SK-N-SH (cell line): ENCODE data around the gene ING5. TPM values are rescaled to one million over a fixed set of nuclear protein-coding genes. Genes with fewer than 3 reads are reported as not detected.

ENCODE experiments used
- CTCF ChIA-PET: fragments of 300-600, 350-600 bp; formaldehyde crosslinking; extraction: SDS; loops from one replicate; lab custom pipeline; 2021; lab: Yijun Ruan, JAX
- POLR2A ChIA-PET: fragments of 350-600 bp; sonication (Branson Sonifier 250); formaldehyde crosslinking; extraction: SDS; loops from one replicate; lab custom pipeline; 2020; ENCODE audit warnings: antibody characterized with exemption, inconsistent platforms; lab: Yijun Ruan, JAX
- DNase-seq: peaks from one replicate; pipeline ENCODE4 v3.0.0; 2012
- H2AFZ ChIP-seq: fragments of 200-600 bp; sonication (generic); 2 replicates; pipeline ENCODE4 v1.8.1; 2016; ENCODE audit warnings: antibody characterized with exemption, mild to moderate bottlenecking, low read depth
- H3F3A ChIP-seq: fragments of 200-600 bp; sonication (generic); replicated peaks from 2 replicates; pipeline ENCODE3; 2016; ENCODE audit warnings: antibody characterized with exemption, mild to moderate bottlenecking; ENCODE audit not compliant: insufficient read depth
- H3K27ac ChIP-seq, 2 experiments: fragments of 200-500 bp in 1 of 2; fragments of 200-600 bp in 1 of 2; sonication (Bioruptor generic) in 1 of 2; sonication (generic), shearing (Covaris generic) in 1 of 2; 2 replicates each; pipeline versions ENCODE4 v1.5.1 to v1.6.1; 2014 to 2016; ENCODE audit warnings: low read depth in 2 of 2, inconsistent platforms in 1 of 2, low read length in 1 of 2, mild to moderate bottlenecking in 1 of 2, mixed read lengths in 1 of 2
- H3K27me3 ChIP-seq: fragments of 200-600 bp; sonication (generic), shearing (Covaris generic); 2 replicates; pipeline ENCODE4 v1.6.1; 2016; ENCODE audit warnings: mixed run types; ENCODE audit not compliant: insufficient read depth
- H3K36me3 ChIP-seq, 2 experiments: fragments of 200-500 bp in 1 of 2; fragments of 200-600 bp in 1 of 2; sonication (Bioruptor generic) in 1 of 2; sonication (generic) in 1 of 2; replicated peaks in 1 of 2; 2 replicates each; pipeline versions ENCODE3 to v1.5.1; 2014 to 2016; ENCODE audit warnings: low read length in 1 of 2, mild to moderate bottlenecking in 1 of 2; ENCODE audit not compliant: insufficient read depth in 2 of 2, control insufficient read depth in 1 of 2
- H3K4me1 ChIP-seq, 2 experiments: fragments of 200-500 bp in 1 of 2; fragments of 200-600 bp in 1 of 2; sonication (Bioruptor generic) in 1 of 2; sonication (generic), shearing (Covaris generic) in 1 of 2; 2 replicates each; pipeline versions ENCODE4 v1.5.1 to v1.6.1; 2014 to 2016; ENCODE audit warnings: low read depth in 1 of 2, low read length in 1 of 2, mixed run types in 1 of 2; ENCODE audit not compliant: insufficient read depth in 2 of 2, control insufficient read depth in 1 of 2
- H3K4me2 ChIP-seq: fragments of 200-600 bp; sonication (generic), shearing (Covaris generic); 2 replicates; pipeline ENCODE4 v1.6.1; 2017; ENCODE audit warnings: mixed run types
- H3K4me3 ChIP-seq, 2 experiments: fragments of 200-500 bp in 1 of 2; fragments of 200-600 bp in 1 of 2; sonication (Bioruptor generic) in 1 of 2; sonication (generic), shearing (Covaris generic) in 1 of 2; 2 replicates each; pipeline versions ENCODE4 v1.5.1 to v1.8.1; 2014 to 2016; ENCODE audit warnings: low read depth in 2 of 2, inconsistent platforms in 1 of 2, low read length in 1 of 2, mild to moderate bottlenecking in 1 of 2, mixed read lengths in 1 of 2, moderate library complexity in 1 of 2
- H3K79me2 ChIP-seq: fragments of 200-600 bp; sonication (generic); 2 replicates; pipeline ENCODE4 v1.8.1; 2017; ENCODE audit warnings: mild to moderate bottlenecking; ENCODE audit not compliant: insufficient read depth
- H3K9ac ChIP-seq: fragments of 200-600 bp; sonication (generic); 2 replicates; pipeline ENCODE4 v1.6.1; 2017; ENCODE audit warnings: mixed run types
- H3K9me2 ChIP-seq: fragments of 200-600 bp; sonication (generic); 2 replicates; pipeline ENCODE4 v1.6.1; 2017; ENCODE audit warnings: mixed run types
- H3K9me3 ChIP-seq: fragments of 200-600 bp; sonication (generic); 2 replicates; pipeline ENCODE4 v1.6.1; 2017; ENCODE audit warnings: mixed run types, mild to moderate bottlenecking, moderate library complexity
- H4K20me1 ChIP-seq: fragments of 200-600 bp; sonication (generic); 2 replicates; pipeline ENCODE4 v1.6.1; 2017; ENCODE audit warnings: mild to moderate bottlenecking, mixed run types; ENCODE audit not compliant: insufficient read depth
- CHD2 ChIP-seq: fragments of 150-350 bp; IDR thresholded peaks from 2 replicates; pipeline ENCODE4 v1.6.1; 2018; ENCODE audit warnings: low read length; ENCODE audit not compliant: partially characterized antibody
- ELF1 ChIP-seq: IDR thresholded peaks from 2 replicates; pipeline ENCODE4 v1.4.0; 2012
- EZH2phosphoT487 ChIP-seq: fragments of 200-600 bp; sonication (generic); IDR thresholded peaks from 2 replicates; pipeline ENCODE4 v1.6.1; 2017; ENCODE audit warnings: low read depth, mixed run types, mild to moderate bottlenecking, antibody characterized with exemption, moderate library complexity, borderline replicate concordance
- FOSL2 ChIP-seq: IDR thresholded peaks from 2 replicates; pipeline ENCODE4 v1.4.0; 2012; ENCODE audit warnings: low read depth, mild to moderate bottlenecking, moderate library complexity, borderline replicate concordance
- FOXM1 ChIP-seq: IDR thresholded peaks from 2 replicates; pipeline ENCODE4 v1.4.0; 2012; ENCODE audit warnings: low read depth, mild to moderate bottlenecking
- GATA2 ChIP-seq: sonication (generic); formaldehyde crosslinking; IDR thresholded peaks from 2 replicates; pipeline ENCODE4 v1.5.0; 2020; ENCODE audit warnings: mild to moderate bottlenecking, missing genetic modification reagents
- MEF2A ChIP-seq: IDR thresholded peaks from 2 replicates; pipeline ENCODE4 v1.4.0; 2012; ENCODE audit warnings: low read depth, borderline replicate concordance
- MXI1 ChIP-seq: IDR thresholded peaks from 2 replicates; pipeline ENCODE4 v1.6.1; 2012; ENCODE audit warnings: mild to moderate bottlenecking, low read depth, low read length, improper control_type of control experiment
- NRF1 ChIP-seq: IDR thresholded peaks from 2 replicates; pipeline ENCODE4 v1.6.1; 2012; ENCODE audit warnings: low read depth, mild to moderate bottlenecking, low read length
- POLR2AphosphoS5 ChIP-seq: IDR thresholded peaks from 2 replicates; pipeline ENCODE4 v1.6.1; 2012; ENCODE audit warnings: low read depth, low read length
- RCOR1 ChIP-seq: fragments of 150-350 bp; IDR thresholded peaks from 2 replicates; pipeline ENCODE4 v1.6.1; 2017; ENCODE audit warnings: antibody characterized with exemption, low read length
- RFX5 ChIP-seq: IDR thresholded peaks from 2 replicates; pipeline ENCODE4 v1.6.1; 2012; ENCODE audit warnings: mild to moderate bottlenecking, improper control_type of control experiment, low read length
- RXRA ChIP-seq: IDR thresholded peaks from 2 replicates; pipeline ENCODE4 v1.4.0; 2012; ENCODE audit warnings: low read depth, mild to moderate bottlenecking, borderline replicate concordance
- SMC3 ChIP-seq: IDR thresholded peaks from 2 replicates; pipeline ENCODE4 v1.6.1; 2012; ENCODE audit warnings: low read depth, low read length, improper control_type of control experiment
- TAF1 ChIP-seq: IDR thresholded peaks from 2 replicates; pipeline ENCODE4 v1.6.1; 2012; ENCODE audit warnings: low read depth, mild to moderate bottlenecking, low read length, moderate library complexity, borderline replicate concordance
- TCF12 ChIP-seq: IDR thresholded peaks from 2 replicates; pipeline ENCODE4 v1.4.0; 2012
- TEAD4 ChIP-seq: IDR thresholded peaks from 2 replicates; pipeline ENCODE4 v1.4.0; 2012; ENCODE audit warnings: mild to moderate bottlenecking, borderline replicate concordance; ENCODE audit not compliant: insufficient read depth
- YY1 ChIP-seq: IDR thresholded peaks from 2 replicates; pipeline ENCODE4 v1.4.0; 2012; ENCODE audit warnings: low read depth, mild to moderate bottlenecking
- WGBS: methylation state at CpG from one replicate; pipeline ENCODE4 v1.1.6; 2017; ENCODE audit warnings: low lambda C conversion rate; 5-methylcytosine and 5-hydroxymethylcytosine counted together
- polyA plus RNA-seq, 3 experiments: library from polyadenylated mRNA; depleted of rRNA; stranded (reverse); fragments of >200 nt; gene quantifications; 2 replicates each; pipeline ENCODE4 v1.2.3, GENCODE V29; 2012
- TF ChIP-seq, protein P1 (sequence below): fragments of 200-600 bp; sonication (generic); IDR thresholded peaks from 2 replicates; pipeline ENCODE4 v1.6.1; 2017; ENCODE audit warnings: antibody characterized with exemption, mild to moderate bottlenecking, moderate library complexity
- TF ChIP-seq, protein P2 (sequence below): IDR thresholded peaks from 2 replicates; pipeline ENCODE4 v1.6.1; 2012; ENCODE audit warnings: mild to moderate bottlenecking, low read depth, low read length, moderate library complexity
- TF ChIP-seq, protein P3 (sequence below): IDR thresholded peaks from 2 replicates; pipeline ENCODE4; 2012
- TF ChIP-seq, protein P4 (sequence below): IDR thresholded peaks from 2 replicates; pipeline ENCODE4 v1.4.0; 2012; ENCODE audit warnings: low read depth
- TF ChIP-seq, protein P5 (sequence below): fragments of 150-350 bp; IDR thresholded peaks from 2 replicates; pipeline ENCODE4 v1.6.1; 2017; ENCODE audit warnings: antibody characterized with exemption, low read length, low read depth, borderline replicate concordance
- TF ChIP-seq, protein P6 (sequence below): IDR thresholded peaks from 2 replicates; pipeline ENCODE4 v1.4.0; 2012; ENCODE audit warnings: low read depth, borderline replicate concordance

Gene ING5
- polyA plus RNA-seq, 1 of the 3 experiments (the other 2 are of a cell fraction), result 56.3 TPM

DNA sequence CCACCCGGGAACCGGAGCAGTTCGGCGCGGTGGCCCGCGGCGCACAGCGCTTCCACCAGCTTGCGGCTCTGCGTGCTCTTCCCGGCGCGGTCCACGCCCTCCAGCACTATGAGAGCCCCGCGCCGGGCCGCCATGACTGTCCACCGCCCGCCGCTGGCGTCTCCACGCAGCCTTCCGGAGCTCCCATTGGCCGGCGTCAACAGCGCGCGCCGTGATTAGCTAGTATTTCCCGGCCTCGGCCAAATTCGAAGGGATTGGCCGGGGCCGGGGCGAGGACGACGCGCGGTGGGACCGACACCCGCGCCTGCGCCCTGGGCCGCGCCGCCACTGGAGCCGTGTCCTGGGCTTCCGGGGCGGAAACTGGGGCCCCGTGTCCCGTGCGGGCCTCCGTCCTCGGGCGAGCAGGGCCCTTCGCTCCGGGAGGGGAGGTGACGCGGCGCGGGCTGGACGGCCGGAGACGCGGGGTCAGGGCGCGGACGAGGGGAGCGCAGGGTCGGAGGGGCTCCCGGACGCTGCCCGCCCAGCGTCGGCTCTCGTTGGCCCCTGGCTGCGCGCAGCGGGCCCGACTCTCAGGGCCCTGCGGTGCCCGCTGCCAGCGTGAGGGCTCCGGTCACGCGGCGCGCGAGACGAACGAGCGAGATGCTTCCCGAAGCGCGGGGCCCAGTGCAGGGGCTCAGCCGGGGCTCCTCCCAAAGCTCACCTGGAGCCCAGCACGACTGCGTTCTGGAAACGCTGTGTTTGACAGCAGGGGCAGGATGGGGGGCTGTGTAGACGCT, 15.0 kb upstream of the ING5 start, which contains the start of gene DTYMK:
Gene DTYMK, minus strand, starts transcription at position 166 of the 776 bp plus-strand sequence. Its CDS starts 32 bp downstream, at position 134.
- ChIA-PET POLR2A (interaction anchor here (1.0 to 1.3 kb wide), 3 partner anchors 10 to 196 kb away, joined by 4 to 8 read pairs (median 6); partner anchors contain the start of gene ING5), CTCF (interaction anchor here (0.6 to 1.8 kb wide), 5 partner anchors 13 to 190 kb away, joined by 3 to 9 read pairs (median 3); partner anchors contain the start of gene ING5)
- Histone ChIP-seq H4K20me1 (no peaks in the 10 kb centered on the region), H3K4me2 (peak within 1 kb of the TSS; percentile 88), H3K9ac (peak within 1 kb of the TSS; percentile 96), H3K79me2 (peaks cover 74% of the 10 kb centered on the region), H3K4me3 (peak within 1 kb of the TSS; percentile 83 to 92), H3K9me3 (no peaks in the 10 kb centered on the region), H3K4me1 (peaks cover 6 to 10% of the 10 kb centered on the region in 2 experiments), H2AFZ (peak within 1 kb of the TSS; percentile 83), H3F3A (peaks cover 10% of the 10 kb centered on the region), H3K36me3 (peaks cover 17 to 50% of the 10 kb centered on the region in 2 experiments), H3K27ac (peak within 1 kb of the TSS; percentile 78 to 84), H3K27me3 (no peaks in the 10 kb centered on the region), H3K9me2 (no peaks in the 10 kb centered on the region)
- 0% methylated on average over 3 of the region's 102 CpGs for WGBS
- DNase-seq, result peak; percentile 99
- TF ChIP-seq EZH2phosphoT487 (no peak), FOSL2 (no peak), ELF1 (peak; percentile 94), TAF1 (peak; percentile 83; the same call in 1 of the 2 replicates), MXI1 (peak; percentile 87), MEF2A (no peak), RCOR1 (no peak), RXRA (no peak), SMC3 (no peak), FOXM1 (peak; percentile 86), POLR2AphosphoS5 (peak; percentile 70), GATA2 (CRISPR knock-in tag) (no peak), TEAD4 (no peak), RFX5 (0 out of 2 replicates have a peak, but pooled peaks have one; percentile 37), YY1 (peak; percentile 91), NRF1 (peak; percentile 91), TCF12 (no peak), CHD2 (peak; percentile 70)
- TF ChIP-seq, protein P1, sequence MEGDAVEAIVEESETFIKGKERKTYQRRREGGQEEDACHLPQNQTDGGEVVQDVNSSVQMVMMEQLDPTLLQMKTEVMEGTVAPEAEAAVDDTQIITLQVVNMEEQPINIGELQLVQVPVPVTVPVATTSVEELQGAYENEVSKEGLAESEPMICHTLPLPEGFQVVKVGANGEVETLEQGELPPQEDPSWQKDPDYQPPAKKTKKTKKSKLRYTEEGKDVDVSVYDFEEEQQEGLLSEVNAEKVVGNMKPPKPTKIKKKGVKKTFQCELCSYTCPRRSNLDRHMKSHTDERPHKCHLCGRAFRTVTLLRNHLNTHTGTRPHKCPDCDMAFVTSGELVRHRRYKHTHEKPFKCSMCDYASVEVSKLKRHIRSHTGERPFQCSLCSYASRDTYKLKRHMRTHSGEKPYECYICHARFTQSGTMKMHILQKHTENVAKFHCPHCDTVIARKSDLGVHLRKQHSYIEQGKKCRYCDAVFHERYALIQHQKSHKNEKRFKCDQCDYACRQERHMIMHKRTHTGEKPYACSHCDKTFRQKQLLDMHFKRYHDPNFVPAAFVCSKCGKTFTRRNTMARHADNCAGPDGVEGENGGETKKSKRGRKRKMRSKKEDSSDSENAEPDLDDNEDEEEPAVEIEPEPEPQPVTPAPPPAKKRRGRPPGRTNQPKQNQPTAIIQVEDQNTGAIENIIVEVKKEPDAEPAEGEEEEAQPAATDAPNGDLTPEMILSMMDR, result no peak
- TF ChIP-seq, protein P2, sequence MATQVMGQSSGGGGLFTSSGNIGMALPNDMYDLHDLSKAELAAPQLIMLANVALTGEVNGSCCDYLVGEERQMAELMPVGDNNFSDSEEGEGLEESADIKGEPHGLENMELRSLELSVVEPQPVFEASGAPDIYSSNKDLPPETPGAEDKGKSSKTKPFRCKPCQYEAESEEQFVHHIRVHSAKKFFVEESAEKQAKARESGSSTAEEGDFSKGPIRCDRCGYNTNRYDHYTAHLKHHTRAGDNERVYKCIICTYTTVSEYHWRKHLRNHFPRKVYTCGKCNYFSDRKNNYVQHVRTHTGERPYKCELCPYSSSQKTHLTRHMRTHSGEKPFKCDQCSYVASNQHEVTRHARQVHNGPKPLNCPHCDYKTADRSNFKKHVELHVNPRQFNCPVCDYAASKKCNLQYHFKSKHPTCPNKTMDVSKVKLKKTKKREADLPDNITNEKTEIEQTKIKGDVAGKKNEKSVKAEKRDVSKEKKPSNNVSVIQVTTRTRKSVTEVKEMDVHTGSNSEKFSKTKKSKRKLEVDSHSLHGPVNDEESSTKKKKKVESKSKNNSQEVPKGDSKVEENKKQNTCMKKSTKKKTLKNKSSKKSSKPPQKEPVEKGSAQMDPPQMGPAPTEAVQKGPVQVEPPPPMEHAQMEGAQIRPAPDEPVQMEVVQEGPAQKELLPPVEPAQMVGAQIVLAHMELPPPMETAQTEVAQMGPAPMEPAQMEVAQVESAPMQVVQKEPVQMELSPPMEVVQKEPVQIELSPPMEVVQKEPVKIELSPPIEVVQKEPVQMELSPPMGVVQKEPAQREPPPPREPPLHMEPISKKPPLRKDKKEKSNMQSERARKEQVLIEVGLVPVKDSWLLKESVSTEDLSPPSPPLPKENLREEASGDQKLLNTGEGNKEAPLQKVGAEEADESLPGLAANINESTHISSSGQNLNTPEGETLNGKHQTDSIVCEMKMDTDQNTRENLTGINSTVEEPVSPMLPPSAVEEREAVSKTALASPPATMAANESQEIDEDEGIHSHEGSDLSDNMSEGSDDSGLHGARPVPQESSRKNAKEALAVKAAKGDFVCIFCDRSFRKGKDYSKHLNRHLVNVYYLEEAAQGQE, result 0 out of 2 replicates have a peak, but pooled peaks have one; percentile 55
- TF ChIP-seq, protein P3, sequence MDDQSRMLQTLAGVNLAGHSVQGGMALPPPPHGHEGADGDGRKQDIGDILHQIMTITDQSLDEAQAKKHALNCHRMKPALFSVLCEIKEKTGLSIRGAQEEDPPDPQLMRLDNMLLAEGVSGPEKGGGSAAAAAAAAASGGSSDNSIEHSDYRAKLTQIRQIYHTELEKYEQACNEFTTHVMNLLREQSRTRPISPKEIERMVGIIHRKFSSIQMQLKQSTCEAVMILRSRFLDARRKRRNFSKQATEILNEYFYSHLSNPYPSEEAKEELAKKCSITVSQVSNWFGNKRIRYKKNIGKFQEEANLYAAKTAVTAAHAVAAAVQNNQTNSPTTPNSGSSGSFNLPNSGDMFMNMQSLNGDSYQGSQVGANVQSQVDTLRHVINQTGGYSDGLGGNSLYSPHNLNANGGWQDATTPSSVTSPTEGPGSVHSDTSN, result no peak
- TF ChIP-seq, protein P4, sequence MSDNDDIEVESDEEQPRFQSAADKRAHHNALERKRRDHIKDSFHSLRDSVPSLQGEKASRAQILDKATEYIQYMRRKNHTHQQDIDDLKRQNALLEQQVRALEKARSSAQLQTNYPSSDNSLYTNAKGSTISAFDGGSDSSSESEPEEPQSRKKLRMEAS, result peak; percentile 53
- TF ChIP-seq, protein P5, sequence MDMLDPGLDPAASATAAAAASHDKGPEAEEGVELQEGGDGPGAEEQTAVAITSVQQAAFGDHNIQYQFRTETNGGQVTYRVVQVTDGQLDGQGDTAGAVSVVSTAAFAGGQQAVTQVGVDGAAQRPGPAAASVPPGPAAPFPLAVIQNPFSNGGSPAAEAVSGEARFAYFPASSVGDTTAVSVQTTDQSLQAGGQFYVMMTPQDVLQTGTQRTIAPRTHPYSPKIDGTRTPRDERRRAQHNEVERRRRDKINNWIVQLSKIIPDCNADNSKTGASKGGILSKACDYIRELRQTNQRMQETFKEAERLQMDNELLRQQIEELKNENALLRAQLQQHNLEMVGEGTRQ, result no peak
- TF ChIP-seq, protein P6, sequence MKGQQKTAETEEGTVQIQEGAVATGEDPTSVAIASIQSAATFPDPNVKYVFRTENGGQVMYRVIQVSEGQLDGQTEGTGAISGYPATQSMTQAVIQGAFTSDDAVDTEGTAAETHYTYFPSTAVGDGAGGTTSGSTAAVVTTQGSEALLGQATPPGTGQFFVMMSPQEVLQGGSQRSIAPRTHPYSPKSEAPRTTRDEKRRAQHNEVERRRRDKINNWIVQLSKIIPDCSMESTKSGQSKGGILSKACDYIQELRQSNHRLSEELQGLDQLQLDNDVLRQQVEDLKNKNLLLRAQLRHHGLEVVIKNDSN, result 0 out of 2 replicates have a peak, but pooled peaks have one; percentile 2
